Left lung (tissue), 10 donors: ENCODE measurements around the gene ACOX2. TPM values are rescaled to one million over a fixed set of nuclear protein-coding genes. Genes with fewer than 3 reads are reported as not detected.

ENCODE experiments used
- ATAC-seq: fragments of 200-7000 bp; cut with Tn5 transposase; one replicate; pipeline ENCODE4 v1.9.1; 2020; ENCODE audit warnings: moderate library complexity
- DNase-seq, 4 donors: peaks; one replicate each; pipeline ENCODE4 v3.0.0-alpha.2; 2013 to 2020
- H3K27ac ChIP-seq, 2 donors: fragments of 200-600 bp; sonication (generic) in 1 of 2; one replicate each; pipeline versions ENCODE4 v1.5.0 to v1.8.0; 2020 to 2021
- H3K27me3 ChIP-seq, 2 donors: fragments of 200-600 bp; sonication (generic) in 1 of 2; one replicate each; pipeline versions ENCODE4 v1.5.0 to v1.8.0; 2020 to 2021
- H3K36me3 ChIP-seq, 2 donors: fragments of 200-600 bp; sonication (generic) in 1 of 2; one replicate each; pipeline versions ENCODE4 v1.5.0 to v1.8.0; 2020 to 2021
- H3K4me1 ChIP-seq, 2 donors: fragments of 200-600 bp; one replicate each; pipeline ENCODE4 v1.8.0; 2021
- H3K4me3 ChIP-seq, 2 donors: fragments of 200-600 bp; sonication (generic) in 1 of 2; one replicate each; pipeline versions ENCODE4 v1.5.0 to v1.8.0; 2020 to 2021; ENCODE audit warnings: mild to moderate bottlenecking in 1 of 2
- H3K9me3 ChIP-seq, 2 donors: fragments of 200-600 bp; sonication (generic) in 1 of 2; one replicate each; pipeline versions ENCODE4 v1.5.0 to v1.8.0; 2020 to 2021
- intact Hi-C, 2 donors: fragments of 100-400 bp; cut with DNase I; formaldehyde crosslinking; loops; one replicate each; pipeline versions ENCODE4 v1.11.2 to v1.14.2; 2022
- polyA plus RNA-seq, 6 donors: library from polyadenylated mRNA; unstranded; fragments of 120-200 nt; gene quantifications; one replicate each; pipeline ENCODE4 v1.2.1, GENCODE V29; 2013; ENCODE audit not compliant: insufficient read length in 6 of 6
- total RNA-seq, 2 donors: library from RNA; stranded (reverse); fragmentation: NEBNext Ultra II Directional; extraction: Animal tissue kit (Norgen Biotek cat#: 25700); gene quantifications; one replicate each; pipeline ENCODE4 v1.2.1, GENCODE V29; 2021
- TF ChIP-seq, protein P1 (sequence below), 2 donors: fragments of 200-600 bp; sonication (generic) in 1 of 2; IDR thresholded peaks; one replicate each; pipeline versions ENCODE4 v1.5.0 to v1.8.0; 2021; ENCODE audit warnings: antibody characterized with exemption in 2 of 2
- donor health status: DM: no; HTN: yes; CAD: no.
- donor health status: DM: no; HTN: no; CAD: no.

ACOX2 gene
- total and polyA plus RNA-seq, 8 donors, result 9.8 to 58.1 (median 42.8) TPM

DNA sequence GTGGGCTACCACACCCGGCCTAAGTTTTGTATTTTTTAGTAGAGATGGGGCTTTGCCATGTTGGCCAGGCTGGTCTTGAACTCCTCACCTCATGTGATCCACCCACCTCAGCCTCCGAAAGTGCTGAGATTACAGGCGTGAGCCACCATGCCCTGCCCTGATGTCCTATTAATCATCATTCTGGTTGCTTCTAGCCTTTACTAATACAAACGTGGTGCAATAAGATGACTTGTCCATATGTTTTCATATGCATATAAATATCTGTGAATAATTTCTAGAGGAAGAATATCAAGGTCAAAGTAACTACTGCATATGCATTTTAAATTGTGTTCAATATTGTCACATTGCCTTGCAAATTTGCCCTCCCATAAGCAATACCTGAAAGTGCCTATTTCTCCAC lies 77.8 kb downstream of the ACOX2 start:
- no peaks in the 10 kb centered on the region for H3K36me3 ChIP-seq
- no peak for ATAC-seq
- intact Hi-C loops, result no loop called here
- H3K4me3 ChIP-seq, result no peak overlapping the region
- no peaks in the 10 kb centered on the region for H3K27me3 ChIP-seq
- peaks cover 11 to 12% of the 10 kb centered on the region in 2 donors for H3K4me1 ChIP-seq
- H3K27ac ChIP-seq, result no peak overlapping the region
- DNase-seq, result no peak
- TF ChIP-seq, protein P1, sequence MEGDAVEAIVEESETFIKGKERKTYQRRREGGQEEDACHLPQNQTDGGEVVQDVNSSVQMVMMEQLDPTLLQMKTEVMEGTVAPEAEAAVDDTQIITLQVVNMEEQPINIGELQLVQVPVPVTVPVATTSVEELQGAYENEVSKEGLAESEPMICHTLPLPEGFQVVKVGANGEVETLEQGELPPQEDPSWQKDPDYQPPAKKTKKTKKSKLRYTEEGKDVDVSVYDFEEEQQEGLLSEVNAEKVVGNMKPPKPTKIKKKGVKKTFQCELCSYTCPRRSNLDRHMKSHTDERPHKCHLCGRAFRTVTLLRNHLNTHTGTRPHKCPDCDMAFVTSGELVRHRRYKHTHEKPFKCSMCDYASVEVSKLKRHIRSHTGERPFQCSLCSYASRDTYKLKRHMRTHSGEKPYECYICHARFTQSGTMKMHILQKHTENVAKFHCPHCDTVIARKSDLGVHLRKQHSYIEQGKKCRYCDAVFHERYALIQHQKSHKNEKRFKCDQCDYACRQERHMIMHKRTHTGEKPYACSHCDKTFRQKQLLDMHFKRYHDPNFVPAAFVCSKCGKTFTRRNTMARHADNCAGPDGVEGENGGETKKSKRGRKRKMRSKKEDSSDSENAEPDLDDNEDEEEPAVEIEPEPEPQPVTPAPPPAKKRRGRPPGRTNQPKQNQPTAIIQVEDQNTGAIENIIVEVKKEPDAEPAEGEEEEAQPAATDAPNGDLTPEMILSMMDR (IDR thresholded peaks at IDR 0.05), result no peak
- H3K9me3 ChIP-seq, result peaks cover 0 to 27% of the 10 kb centered on the region in 2 donors

Other genes starting within 250 kb of the ACOX2 start
- gene RPP14, start 230.9 kb downstream of the ACOX2 start, total RNA-seq, result 10 to 100 TPM; 12.7 to 15.9 TPM
- 10 to 100 TPM; 17.6 to 21.5 (median 20.7) TPM for gene RPP14, start 230.9 kb downstream of the ACOX2 start, polyA plus RNA-seq
- gene HTD2, start 230.7 kb downstream of the ACOX2 start, total RNA-seq, result 1 to 10 TPM; 7.6 to 8.0 TPM
- 10 to 100 TPM; 10.8 to 14.0 (median 12.3) TPM for gene HTD2, start 230.7 kb downstream of the ACOX2 start, polyA plus RNA-seq
- 10 to 100 TPM; 19.0 to 33.2 TPM for gene PXK, start 204.3 kb downstream of the ACOX2 start, total RNA-seq
- gene PXK, start 204.3 kb downstream of the ACOX2 start, polyA plus RNA-seq, result 10 to 100 TPM; 27.9 to 42.3 (median 36.0) TPM
- 10 to 100 TPM; 55.5 to 57.1 TPM for gene PDHB, start 103.4 kb downstream of the ACOX2 start, total RNA-seq
- 10 to 100 TPM; 74.3 to 88.5 (median 83.5) TPM for gene PDHB, start 103.4 kb downstream of the ACOX2 start, polyA plus RNA-seq
- gene KCTD6, start 45.1 kb downstream of the ACOX2 start, total RNA-seq, result 10 to 100 TPM in 1 of 2 donors, 1 to 10 TPM in 1; 8.1 to 10.7 TPM
- gene KCTD6, start 45.1 kb downstream of the ACOX2 start, polyA plus RNA-seq, result 10 to 100 TPM; 15.7 to 19.2 (median 17.8) TPM
- gene FAM107A, start 40.2 kb upstream of the ACOX2 start, total RNA-seq, result 10 to 100 TPM in 1 of 2 donors, 1 to 10 TPM in 1; 9.2 to 46.5 TPM
- gene FAM107A, start 40.2 kb upstream of the ACOX2 start, polyA plus RNA-seq, result 1 to 10 TPM in 3 of 6 donors, under 1 TPM in 3; 0.69 to 1.9 (median 1.0) TPM
- 1 to 10 TPM; 1.5 to 3.9 TPM for gene FAM3D, start 129.6 kb upstream of the ACOX2 start, total RNA-seq
- 1 to 10 TPM; 2.2 to 4.4 (median 3.5) TPM for gene FAM3D, start 129.6 kb upstream of the ACOX2 start, polyA plus RNA-seq